ENCODE data around the gene EDA. TPM values are rescaled to one million over a fixed set of nuclear protein-coding genes. Genes with fewer than 3 reads are reported as not detected.

Gene EDA
- total and polyA plus RNA-seq, 2 donors (not counting 1 experiment from before 2014, with no cell fraction given) = 0.04 to 1.2 TPM

- Histone ChIP-seq H3K9me3 (ENCODE audit: control extremely low read depth in 1 of 3, control insufficient read depth in 2 of 3, insufficient read depth in 1 of 3, low read length in 2 of 3) (no peaks in the 10 kb centered on the region), H3K4me2 (replicated peaks; ENCODE audit: low read depth, low read length, poor library complexity, severe bottlenecking) (no peak overlapping the region), H3K4me1 (ENCODE audit: control insufficient read depth in 2 of 2, insufficient read depth in 2 of 2, low read length in 2 of 2) (no peaks in the 10 kb centered on the region), H3K79me2 (ENCODE audit: control insufficient read depth, insufficient read depth, low read length) (no peaks in the 10 kb centered on the region), H4K20me1 (ENCODE audit: control insufficient read depth, insufficient read depth, low read length, poor library complexity, severe bottlenecking) (no peaks in the 10 kb centered on the region), H3K4me3 (ENCODE audit: control extremely low read depth in 1 of 5, extremely low read depth in 1 of 5, insufficient read depth in 1 of 5, low read depth in 2 of 5, low read length in 4 of 5) (no peak overlapping the region), H3K9ac (ENCODE audit: low read length) (no peak overlapping the region), H3K36me3 (replicated peaks in 1 of 2; ENCODE audit: control extremely low read depth in 1 of 2, control insufficient read depth in 1 of 2, extremely low read depth in 1 of 2, insufficient read depth in 2 of 2, low read length in 1 of 2) (no peaks in the 10 kb centered on the region), H2AFZ (ENCODE audit: insufficient read depth, low read depth, low read length, poor library complexity, severe bottlenecking) (no peak overlapping the region), H3K27me3 (replicated peaks in 1 of 4; ENCODE audit: control extremely low read depth in 1 of 4, control insufficient read depth in 3 of 4, insufficient read depth in 4 of 4, low read length in 3 of 4) (no peaks in the 10 kb centered on the region), H3K27ac (ENCODE audit: low read length in 2 of 2) (no peak overlapping the region)
- TF ChIP-seq CTCF (IDR thresholded peaks at IDR 0.05) (no peak), EZH2 (IDR thresholded peaks at IDR 0.05; ENCODE audit: borderline replicate concordance, insufficient read depth, low read depth, low read length, poor library complexity, severe bottlenecking) (no peak)
- ATAC-seq (ENCODE audit: low read depth) (no peak), DNase-seq (no peak)
- POLR2A ChIA-PET = no interaction called here
- no peak overlapping the region for H3K27ac Mint-ChIP-seq
- H3K27me3 Mint-ChIP-seq = no peaks in the 10 kb centered on the region
- no peaks in the 10 kb centered on the region for H3K4me1 Mint-ChIP-seq
- CTCF ChIA-PET = no interaction called here
- H3K9me3 Mint-ChIP-seq (ENCODE audit: insufficient read depth) = no peaks in the 10 kb centered on the region
- intact Hi-C loops (cut with micrococcal nuclease) = no loop called here
- no peak overlapping the region for H3K4me3 Mint-ChIP-seq
- WGBS (ENCODE audit: insufficient coverage) = no CpG with 5 or more reads among the region's 1 CpG
These were observed 423.0 kb downstream of the EDA start for GRCh38 chrX:70038951-70039350.

GRCh38 chrX:70039758-70040157 is 423.8 kb downstream of the EDA start:
- intact Hi-C loops (cut with micrococcal nuclease) = no loop called here
- Histone ChIP-seq H2AFZ (ENCODE audit: insufficient read depth, low read depth, low read length, poor library complexity, severe bottlenecking) (no peak overlapping the region), H4K20me1 (ENCODE audit: control insufficient read depth, insufficient read depth, low read length, poor library complexity, severe bottlenecking) (no peaks in the 10 kb centered on the region), H3K4me1 (ENCODE audit: control insufficient read depth in 2 of 2, insufficient read depth in 2 of 2, low read length in 2 of 2) (no peaks in the 10 kb centered on the region), H3K79me2 (ENCODE audit: control insufficient read depth, insufficient read depth, low read length) (no peaks in the 10 kb centered on the region), H3K9ac (ENCODE audit: low read length) (no peak overlapping the region), H3K27ac (ENCODE audit: low read length in 2 of 2) (no peak overlapping the region), H3K27me3 (replicated peaks in 1 of 4; ENCODE audit: control extremely low read depth in 1 of 4, control insufficient read depth in 3 of 4, insufficient read depth in 4 of 4, low read length in 3 of 4) (no peaks in the 10 kb centered on the region), H3K4me3 (ENCODE audit: control extremely low read depth in 1 of 5, extremely low read depth in 1 of 5, insufficient read depth in 1 of 5, low read depth in 2 of 5, low read length in 4 of 5) (no peak overlapping the region), H3K4me2 (replicated peaks; ENCODE audit: low read depth, low read length, poor library complexity, severe bottlenecking) (no peak overlapping the region), H3K9me3 (ENCODE audit: control extremely low read depth in 1 of 3, control insufficient read depth in 2 of 3, insufficient read depth in 1 of 3, low read length in 2 of 3) (no peaks in the 10 kb centered on the region), H3K36me3 (replicated peaks in 1 of 2; ENCODE audit: control extremely low read depth in 1 of 2, control insufficient read depth in 1 of 2, extremely low read depth in 1 of 2, insufficient read depth in 2 of 2, low read length in 1 of 2) (no peaks in the 10 kb centered on the region)
- no peaks in the 10 kb centered on the region for H3K9me3 Mint-ChIP-seq (ENCODE audit: insufficient read depth)
- no peaks in the 10 kb centered on the region for H3K27me3 Mint-ChIP-seq
- CTCF ChIA-PET = no interaction called here
- DNase-seq (no peak), ATAC-seq (ENCODE audit: low read depth) (no peak)
- H3K4me1 Mint-ChIP-seq = no peaks in the 10 kb centered on the region
- no peak for TF ChIP-seq EZH2 (IDR thresholded peaks at IDR 0.05; ENCODE audit: borderline replicate concordance, insufficient read depth, low read depth, low read length, poor library complexity, severe bottlenecking)
- no peak for TF ChIP-seq CTCF (IDR thresholded peaks at IDR 0.05)
- POLR2A ChIA-PET = no interaction called here
- no peak overlapping the region for H3K4me3 Mint-ChIP-seq
- 100% methylated on average over 2 of the region's 2 CpGs for WGBS (ENCODE audit: insufficient coverage)
- no peak overlapping the region for H3K27ac Mint-ChIP-seq
